GM18519 (cell line): ENCODE data around the gene KCNC3.

Experiments used
- ATAC-seq: cut with Tn5 transposase; IDR thresholded peaks from one replicate; pipeline ENCODE4 v1.9.1; 2021; ENCODE audit warnings: mild to moderate bottlenecking, moderate library complexity; ENCODE audit not compliant: unreplicated experiment, low FRiP score

Gene KCNC3

GRCh38 chr19:50328224-50328872 is 829 bp downstream of the KCNC3 start:
- no peak for ATAC-seq

- no peak for ATAC-seq
Measured at GRCh38 chr19:50327461-50328223, 1.5 kb downstream of the KCNC3 start.

GRCh38 chr19:50327013-50327412 is 2.2 kb downstream of the KCNC3 start:
- ATAC-seq: no peak

GRCh38 chr19:50326101-50326664 is 3.0 kb downstream of the KCNC3 start:
- no peak for ATAC-seq

- ATAC-seq: no peak
Measured at GRCh38 chr19:50325310-50326100, 3.7 kb downstream of the KCNC3 start.

- no peak for ATAC-seq
Measured at GRCh38 chr19:50324331-50324730, 4.8 kb downstream of the KCNC3 start.

- no peak for ATAC-seq
Measured at GRCh38 chr19:50323782-50324133, 5.4 kb downstream of the KCNC3 start.

GRCh38 chr19:50322931-50323781 is 6.0 kb downstream of the KCNC3 start:
- no peak for ATAC-seq

- no peak for ATAC-seq
Measured at GRCh38 chr19:50322234-50322633, 6.9 kb downstream of the KCNC3 start.

- ATAC-seq: no peak
Measured at GRCh38 chr19:50321831-50322230, 7.3 kb downstream of the KCNC3 start.

- ATAC-seq: no peak
Measured at GRCh38 chr19:50320596-50320995, 8.6 kb downstream of the KCNC3 start.

- no peak for ATAC-seq
Measured at GRCh38 chr19:50320051-50320450, 9.1 kb downstream of the KCNC3 start.

- ATAC-seq: no peak
Measured at GRCh38 chr19:50319156-50319555, 10.0 kb downstream of the KCNC3 start.

- no peak for ATAC-seq
Measured at GRCh38 chr19:50318438-50318837, 10.7 kb downstream of the KCNC3 start.

GRCh38 chr19:50317115-50317514 is 12.1 kb downstream of the KCNC3 start:
- ATAC-seq: no peak

- no peak for ATAC-seq
Measured at GRCh38 chr19:50315773-50316448, 13.3 kb downstream of the KCNC3 start.

- ATAC-seq: no peak
Measured at GRCh38 chr19:50314724-50315708, 14.2 kb downstream of the KCNC3 start.

GRCh38 chr19:50313812-50314536 is 15.2 kb downstream of the KCNC3 start:
- no peak for ATAC-seq
